ENCODE results near the gene TMEM184A. TPM values are rescaled to one million over a fixed set of nuclear protein-coding genes. Genes with fewer than 3 reads are reported as not detected.

TMEM184A gene
- total and polyA plus RNA-seq, 2 of the 13 experiments (the other 11 are each of a cell fraction or from before 2014, with no cell fraction given), result 9.5 to 20.4 TPM

- 0 out of 2 replicates have a peak, but pooled peaks have one; percentile 28 for TF ChIP-seq SPEN (CRISPR knock-in tag; IDR thresholded peaks at IDR 0.05; ENCODE audit: low read depth)
- no peak for TF ChIP-seq ZNF773 (CRISPR knock-in tag; IDR thresholded peaks at IDR 0.05; ENCODE audit: borderline replicate concordance)
- no peak for TF ChIP-seq TARDBP (CRISPR knock-in tag; IDR thresholded peaks at IDR 0.05)
- no peak for TF ChIP-seq ARNT2 (CRISPR knock-in tag; IDR thresholded peaks at IDR 0.05; ENCODE audit: low read depth)
- no peak for TF ChIP-seq CBX1 (IDR thresholded peaks at IDR 0.05; ENCODE audit: low read depth)
- no peak for TF ChIP-seq CREBL2 (CRISPR knock-in tag; IDR thresholded peaks at IDR 0.05; ENCODE audit: borderline replicate concordance)
- TF ChIP-seq HNRNPK (IDR thresholded peaks at IDR 0.05; ENCODE audit: low read depth, low read length, poor library complexity, severe bottlenecking), result no peak
- no peak for TF ChIP-seq ZNF569 (CRISPR knock-in tag; IDR thresholded peaks at IDR 0.05; ENCODE audit: borderline replicate concordance)
- no peak for TF ChIP-seq REXO4 (CRISPR knock-in tag; IDR thresholded peaks at IDR 0.05; ENCODE audit: borderline replicate concordance)
- TF ChIP-seq HBP1 (CRISPR knock-in tag; IDR thresholded peaks at IDR 0.05; ENCODE audit: low read depth), result no peak; the same call in 1 of the 2 replicates
- no peak for TF ChIP-seq GMEB2 (CRISPR knock-in tag; IDR thresholded peaks at IDR 0.05; ENCODE audit: low read depth)
- TF ChIP-seq DPF2 (CRISPR knock-in tag; IDR thresholded peaks at IDR 0.05; ENCODE audit: borderline replicate concordance, low read depth), result no peak
- no peak for TF ChIP-seq BCL3 (CRISPR knock-in tag; IDR thresholded peaks at IDR 0.05)
- peak; percentile 45; the same call in 1 of the 2 replicates for TF ChIP-seq FOXO1 (CRISPR knock-in tag; IDR thresholded peaks at IDR 0.05)
- TF ChIP-seq ZFP37 (CRISPR knock-in tag; IDR thresholded peaks at IDR 0.05; ENCODE audit: borderline replicate concordance), result 0 out of 2 replicates have a peak, but pooled peaks have one; percentile 30
- TF ChIP-seq ZNF747 (CRISPR knock-in tag; IDR thresholded peaks at IDR 0.05; ENCODE audit: borderline replicate concordance), result 0 out of 2 replicates have a peak, but pooled peaks have one; percentile 53
- TF ChIP-seq ZNF788 (CRISPR knock-in tag; IDR thresholded peaks at IDR 0.05; ENCODE audit: borderline replicate concordance), result peak; percentile 74
- no peak for TF ChIP-seq U2AF2 (IDR thresholded peaks at IDR 0.05; ENCODE audit: low read depth, low read length)
- TF ChIP-seq FOXP4 (CRISPR knock-in tag; IDR thresholded peaks at IDR 0.05), result no peak
Observed at GRCh38 chr7:1555046-1555812, 776 bp downstream of the TMEM184A start (continued).

Data from HepG2 (cell line).